HepG2 (cell line): ENCODE measurements around the gene PLS1. TPM values are rescaled to one million over a fixed set of nuclear protein-coding genes. Genes with fewer than 3 reads are reported as not detected.

ENCODE experiments used
- FOXO1 ChIP-seq: sonication (generic); formaldehyde crosslinking; IDR thresholded peaks from 2 replicates; pipeline ENCODE4 v1.4.0; 2020; ENCODE audit warnings: missing genetic modification reagents
- HMG20A ChIP-seq: IDR thresholded peaks from 2 replicates; pipeline ENCODE4 v1.6.1; 2016; ENCODE audit warnings: borderline replicate concordance
- HOXD1 ChIP-seq: sonication (generic); formaldehyde crosslinking; IDR thresholded peaks from 2 replicates; pipeline ENCODE4 v1.5.0; 2020; ENCODE audit warnings: missing genetic modification reagents
- REL ChIP-seq: sonication (generic); formaldehyde crosslinking; conservative IDR thresholded peaks from 2 replicates; pipeline ENCODE4 v1.8.0; 2022; ENCODE audit warnings: mild to moderate bottlenecking, missing genetic modification reagents, moderate library complexity
- SALL1 ChIP-seq: sonication (generic); formaldehyde crosslinking; IDR thresholded peaks from 2 replicates; pipeline ENCODE4 v1.8.0; 2022; ENCODE audit warnings: mild to moderate bottlenecking, missing genetic modification reagents
- SP140L ChIP-seq: sonication (generic); formaldehyde crosslinking; IDR thresholded peaks from 2 replicates; pipeline ENCODE4 v1.4.0; 2020; ENCODE audit warnings: missing genetic modification reagents, borderline replicate concordance
- SYNCRIP ChIP-seq: fragments of 200-400 bp; formaldehyde crosslinking; IDR thresholded peaks from 2 replicates; pipeline ENCODE4 v1.6.1; 2018; ENCODE audit warnings: mild to moderate bottlenecking, low read depth, low read length; ENCODE audit not compliant: insufficient read depth
- TBX2 ChIP-seq: sonication (generic); formaldehyde crosslinking; IDR thresholded peaks from 2 replicates; pipeline ENCODE4 v1.5.0; 2020; ENCODE audit warnings: missing genetic modification reagents, mild to moderate bottlenecking, borderline replicate concordance
- ZBTB20 ChIP-seq: sonication (generic); formaldehyde crosslinking; IDR thresholded peaks from 2 replicates; pipeline ENCODE4 v1.8.1; 2023; ENCODE audit warnings: missing genetic modification reagents, low read depth, mild to moderate bottlenecking, borderline replicate concordance
- ZBTB38 ChIP-seq: sonication (generic); formaldehyde crosslinking; IDR thresholded peaks from 2 replicates; pipeline ENCODE4 v1.5.1; 2020; ENCODE audit warnings: mild to moderate bottlenecking, missing genetic modification reagents
- ZFP62 ChIP-seq: sonication (generic); formaldehyde crosslinking; IDR thresholded peaks from 2 replicates; pipeline ENCODE4 v1.4.0; 2020; ENCODE audit warnings: missing genetic modification reagents
- ZNF143 ChIP-seq: sonication (generic); formaldehyde crosslinking; IDR thresholded peaks from 2 replicates; pipeline ENCODE4 v1.4.0; 2020; ENCODE audit warnings: missing genetic modification reagents
- ZNF615 ChIP-seq: sonication (generic); formaldehyde crosslinking; IDR thresholded peaks from 2 replicates; pipeline ENCODE4 v1.5.0; 2020; ENCODE audit warnings: mild to moderate bottlenecking, missing genetic modification reagents, borderline replicate concordance
- ZSCAN9 ChIP-seq: IDR thresholded peaks from 2 replicates; pipeline ENCODE4 v1.6.1; 2016; ENCODE audit warnings: borderline replicate concordance
- polyA plus RNA-seq, 8 experiments: library from polyadenylated mRNA; depleted of rRNA in 3 of 8; stranded (reverse) in 7 of 8; unstranded in 1 of 8; fragments of >200 nt; fragmentation: Illumina TruSeq in 4 of 8; extraction: Trizol in 4 of 8; gene quantifications; 2 replicates each; pipeline versions ENCODE4 v1.2.1 to v1.2.3, GENCODE V29; 2011 to 2016; ENCODE audit warnings: low read depth in 4 of 8, missing spikeins in 1 of 8, mixed read lengths in 1 of 8; ENCODE audit not compliant: insufficient read depth in 1 of 8
- total RNA-seq, 5 experiments: library from RNA; depleted of rRNA; stranded (reverse); fragments of >200 nt; fragmentation: Illumina TruSeq; extraction: Trizol; gene quantifications; 2 replicates each; pipeline ENCODE4 v1.2.3, GENCODE V29; 2016; ENCODE audit warnings: low read depth in 1 of 5
- TF ChIP-seq, protein P1 (sequence below): sonication (generic); formaldehyde crosslinking; IDR thresholded peaks from 2 replicates; pipeline ENCODE4 v1.5.0; 2020; ENCODE audit warnings: mild to moderate bottlenecking, missing genetic modification reagents
- TF ChIP-seq, protein P2 (sequence below): sonication (generic); formaldehyde crosslinking; IDR thresholded peaks from 2 replicates; pipeline ENCODE4 v1.8.1; 2023; ENCODE audit warnings: mild to moderate bottlenecking, missing genetic modification reagents
- TF ChIP-seq, protein P3 (sequence below): sonication (generic); formaldehyde crosslinking; IDR thresholded peaks from 2 replicates; pipeline ENCODE4 v1.4.0; 2020; ENCODE audit warnings: missing genetic modification reagents
- TF ChIP-seq, protein P4 (sequence below): sonication (generic); formaldehyde crosslinking; IDR thresholded peaks from 2 replicates; pipeline ENCODE4 v1.4.0; 2020; ENCODE audit warnings: missing genetic modification reagents
- TF ChIP-seq, protein P5 (sequence below): sonication (generic); formaldehyde crosslinking; IDR thresholded peaks from 2 replicates; pipeline ENCODE4 v1.5.0; 2020; ENCODE audit warnings: missing genetic modification reagents

The PLS1 gene
- total and polyA plus RNA-seq, 2 of the 13 experiments (the other 11 are each of a cell fraction or from before 2014, with no cell fraction given): 11.2 to 21.1 TPM

DNA sequence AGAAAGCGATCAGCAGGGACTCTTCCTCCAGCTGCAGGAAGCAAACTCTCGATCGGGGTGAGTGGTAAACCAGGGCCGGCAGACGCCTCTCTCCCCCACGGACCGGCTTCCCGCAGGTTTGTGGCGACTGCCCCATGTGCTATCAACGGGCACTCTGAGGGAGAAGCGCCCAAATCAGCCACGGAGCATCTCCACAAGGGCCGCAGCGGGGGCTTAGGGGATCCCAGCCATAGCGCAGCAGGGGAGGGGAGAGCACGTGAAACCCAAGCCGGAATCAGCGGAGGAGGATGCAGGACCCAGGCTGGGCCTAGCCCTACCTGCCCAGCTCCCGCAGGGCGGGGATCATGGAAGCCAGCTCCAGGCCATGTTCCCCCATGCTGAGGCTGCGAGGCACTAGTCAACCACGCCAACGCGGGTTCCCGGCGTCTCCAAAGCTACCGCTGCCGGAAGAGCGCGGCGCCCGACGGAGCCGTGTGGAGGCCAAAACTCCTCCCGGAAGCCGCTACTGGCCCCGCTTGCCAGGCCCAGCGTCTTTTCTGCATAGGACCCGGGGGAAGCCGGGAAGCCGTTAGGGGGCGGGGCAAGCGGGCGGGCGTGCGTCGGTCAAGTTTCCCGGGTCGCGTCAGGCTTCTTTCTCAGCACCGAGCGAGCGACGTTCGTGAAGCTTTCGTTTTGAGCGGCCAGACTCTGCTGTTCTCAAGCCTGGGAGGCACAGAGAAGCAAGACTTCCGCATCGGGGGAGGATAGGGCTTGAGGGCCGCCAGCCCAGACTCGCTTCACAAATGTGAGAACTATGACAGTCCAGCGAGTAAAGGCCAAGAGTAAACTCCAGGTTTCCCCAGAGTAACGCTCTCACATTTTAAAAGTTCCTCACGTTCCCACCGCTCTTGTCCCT, 17.6 kb upstream of the PLS1 start, which contains the start of gene ATR (continued):
- TF ChIP-seq, protein P1, sequence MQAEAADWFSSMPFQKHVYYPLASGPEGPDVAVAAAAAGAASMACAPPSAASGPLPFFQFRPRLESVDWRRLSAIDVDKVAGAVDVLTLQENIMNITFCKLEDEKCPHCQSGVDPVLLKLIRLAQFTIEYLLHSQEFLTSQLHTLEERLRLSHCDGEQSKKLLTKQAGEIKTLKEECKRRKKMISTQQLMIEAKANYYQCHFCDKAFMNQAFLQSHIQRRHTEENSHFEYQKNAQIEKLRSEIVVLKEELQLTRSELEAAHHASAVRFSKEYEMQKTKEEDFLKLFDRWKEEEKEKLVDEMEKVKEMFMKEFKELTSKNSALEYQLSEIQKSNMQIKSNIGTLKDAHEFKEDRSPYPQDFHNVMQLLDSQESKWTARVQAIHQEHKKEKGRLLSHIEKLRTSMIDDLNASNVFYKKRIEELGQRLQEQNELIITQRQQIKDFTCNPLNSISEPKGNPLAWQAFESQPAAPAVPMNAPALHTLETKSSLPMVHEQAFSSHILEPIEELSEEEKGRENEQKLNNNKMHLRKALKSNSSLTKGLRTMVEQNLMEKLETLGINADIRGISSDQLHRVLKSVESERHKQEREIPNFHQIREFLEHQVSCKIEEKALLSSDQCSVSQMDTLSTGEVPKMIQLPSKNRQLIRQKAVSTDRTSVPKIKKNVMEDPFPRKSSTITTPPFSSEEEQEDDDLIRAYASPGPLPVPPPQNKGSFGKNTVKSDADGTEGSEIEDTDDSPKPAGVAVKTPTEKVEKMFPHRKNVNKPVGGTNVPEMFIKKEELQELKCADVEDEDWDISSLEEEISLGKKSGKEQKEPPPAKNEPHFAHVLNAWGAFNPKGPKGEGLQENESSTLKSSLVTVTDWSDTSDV: peak; percentile 90
- TF ChIP-seq ZFP62 (CRISPR knock-in tag) (no peak), REL (CRISPR knock-in tag) (peak; percentile 94), SP140L (CRISPR knock-in tag) (0 out of 2 replicates have a peak, but pooled peaks have one; percentile 41), ZNF143 (CRISPR knock-in tag) (peak; percentile 73), ZNF615 (peak; percentile 82; the same call in 1 of the 2 replicates), ZBTB38 (CRISPR knock-in tag) (peak; percentile 81), HMG20A (CRISPR knock-in tag) (peak; percentile 20; the same call in 1 of the 2 replicates), ZBTB20 (CRISPR knock-in tag) (peak; percentile 87; the same call in 1 of the 2 replicates), SYNCRIP (no peak), TBX2 (CRISPR knock-in tag) (peak; percentile 95), HOXD1 (CRISPR knock-in tag) (no peak; the same call in 1 of the 2 replicates), ZSCAN9 (CRISPR knock-in tag) (peak; percentile 95), SALL1 (CRISPR knock-in tag) (peak; percentile 96), FOXO1 (CRISPR knock-in tag) (peak; percentile 62; the same call in 1 of the 2 replicates)
- TF ChIP-seq, protein P2, sequence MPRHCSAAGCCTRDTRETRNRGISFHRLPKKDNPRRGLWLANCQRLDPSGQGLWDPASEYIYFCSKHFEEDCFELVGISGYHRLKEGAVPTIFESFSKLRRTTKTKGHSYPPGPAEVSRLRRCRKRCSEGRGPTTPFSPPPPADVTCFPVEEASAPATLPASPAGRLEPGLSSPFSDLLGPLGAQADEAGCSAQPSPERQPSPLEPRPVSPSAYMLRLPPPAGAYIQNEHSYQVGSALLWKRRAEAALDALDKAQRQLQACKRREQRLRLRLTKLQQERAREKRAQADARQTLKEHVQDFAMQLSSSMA (CRISPR knock-in tag): peak; percentile 94; the same call in 1 of the 2 replicates
- TF ChIP-seq, protein P3, sequence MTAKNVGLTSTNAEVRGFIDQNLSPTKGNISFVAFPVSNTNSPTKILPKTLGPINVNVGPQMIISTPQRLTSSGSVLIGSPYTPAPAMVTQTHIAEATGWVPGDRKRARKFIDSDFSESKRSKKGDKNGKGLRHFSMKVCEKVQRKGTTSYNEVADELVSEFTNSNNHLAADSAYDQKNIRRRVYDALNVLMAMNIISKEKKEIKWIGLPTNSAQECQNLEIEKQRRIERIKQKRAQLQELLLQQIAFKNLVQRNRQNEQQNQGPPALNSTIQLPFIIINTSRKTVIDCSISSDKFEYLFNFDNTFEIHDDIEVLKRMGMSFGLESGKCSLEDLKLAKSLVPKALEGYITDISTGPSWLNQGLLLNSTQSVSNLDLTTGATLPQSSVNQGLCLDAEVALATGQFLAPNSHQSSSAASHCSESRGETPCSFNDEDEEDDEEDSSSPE: peak; percentile 92
- TF ChIP-seq, protein P4, sequence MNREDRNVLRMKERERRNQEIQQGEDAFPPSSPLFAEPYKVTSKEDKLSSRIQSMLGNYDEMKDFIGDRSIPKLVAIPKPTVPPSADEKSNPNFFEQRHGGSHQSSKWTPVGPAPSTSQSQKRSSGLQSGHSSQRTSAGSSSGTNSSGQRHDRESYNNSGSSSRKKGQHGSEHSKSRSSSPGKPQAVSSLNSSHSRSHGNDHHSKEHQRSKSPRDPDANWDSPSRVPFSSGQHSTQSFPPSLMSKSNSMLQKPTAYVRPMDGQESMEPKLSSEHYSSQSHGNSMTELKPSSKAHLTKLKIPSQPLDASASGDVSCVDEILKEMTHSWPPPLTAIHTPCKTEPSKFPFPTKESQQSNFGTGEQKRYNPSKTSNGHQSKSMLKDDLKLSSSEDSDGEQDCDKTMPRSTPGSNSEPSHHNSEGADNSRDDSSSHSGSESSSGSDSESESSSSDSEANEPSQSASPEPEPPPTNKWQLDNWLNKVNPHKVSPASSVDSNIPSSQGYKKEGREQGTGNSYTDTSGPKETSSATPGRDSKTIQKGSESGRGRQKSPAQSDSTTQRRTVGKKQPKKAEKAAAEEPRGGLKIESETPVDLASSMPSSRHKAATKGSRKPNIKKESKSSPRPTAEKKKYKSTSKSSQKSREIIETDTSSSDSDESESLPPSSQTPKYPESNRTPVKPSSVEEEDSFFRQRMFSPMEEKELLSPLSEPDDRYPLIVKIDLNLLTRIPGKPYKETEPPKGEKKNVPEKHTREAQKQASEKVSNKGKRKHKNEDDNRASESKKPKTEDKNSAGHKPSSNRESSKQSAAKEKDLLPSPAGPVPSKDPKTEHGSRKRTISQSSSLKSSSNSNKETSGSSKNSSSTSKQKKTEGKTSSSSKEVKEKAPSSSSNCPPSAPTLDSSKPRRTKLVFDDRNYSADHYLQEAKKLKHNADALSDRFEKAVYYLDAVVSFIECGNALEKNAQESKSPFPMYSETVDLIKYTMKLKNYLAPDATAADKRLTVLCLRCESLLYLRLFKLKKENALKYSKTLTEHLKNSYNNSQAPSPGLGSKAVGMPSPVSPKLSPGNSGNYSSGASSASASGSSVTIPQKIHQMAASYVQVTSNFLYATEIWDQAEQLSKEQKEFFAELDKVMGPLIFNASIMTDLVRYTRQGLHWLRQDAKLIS (CRISPR knock-in tag): no peak
- TF ChIP-seq, protein P5, sequence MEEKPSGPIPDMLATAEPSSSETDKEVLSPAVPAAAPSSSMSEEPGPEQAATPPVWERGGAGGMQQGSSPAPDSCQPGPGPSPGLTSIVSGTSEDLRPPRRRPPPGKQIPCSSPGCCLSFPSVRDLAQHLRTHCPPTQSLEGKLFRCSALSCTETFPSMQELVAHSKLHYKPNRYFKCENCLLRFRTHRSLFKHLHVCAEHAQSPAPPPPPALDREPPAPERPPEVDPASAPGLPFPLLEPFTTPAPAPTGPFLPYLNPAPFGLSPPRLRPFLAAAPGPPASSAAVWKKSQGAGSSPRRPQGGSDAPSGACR: no peak; the same call in 1 of the 2 replicates
